NCI-H748 treated with DMSO at 0.1 percent for 48 hours (cell line): Measurements from ENCODE around the gene CYP2E1.
"Not testable (repeated sequence)": the region's sequence is repeated elsewhere in the genome, so short reads cannot be mapped to it uniquely, and the experiment has no call there.

Experiments
- DNase-seq: peaks from one replicate; lab custom pipeline; 2025; lab: John Stamatoyannopoulos, UW

Gene CYP2E1

GRCh38 chr10:133526957-133527588 is at the start of gene CYP2E1:
TSS of gene CYP2E1 (plus strand) at chr10:133527363. CDS start at chr10:133527396, 33 bp downstream.
- no peak for DNase-seq

- no peak for DNase-seq
Observed at GRCh38 chr10:133481086-133481643, 46.0 kb upstream of the CYP2E1 start.

GRCh38 chr10:133481657-133482056 is 45.5 kb upstream of the CYP2E1 start:
- no peak for DNase-seq

GRCh38 chr10:133484818-133485217 is 42.3 kb upstream of the CYP2E1 start:
- no peak for DNase-seq

- no peak for DNase-seq
Observed at GRCh38 chr10:133487085-133487484, 40.1 kb upstream of the CYP2E1 start.

- DNase-seq: no peak
Observed at GRCh38 chr10:133488354-133488753, 38.8 kb upstream of the CYP2E1 start.

GRCh38 chr10:133489816-133490588 is 37.2 kb upstream of the CYP2E1 start:
- DNase-seq: no peak

GRCh38 chr10:133493562-133493961 is 33.6 kb upstream of the CYP2E1 start:
- not testable (repeated sequence) for DNase-seq

- DNase-seq: not testable (repeated sequence)
Observed at GRCh38 chr10:133497363-133497762, 29.8 kb upstream of the CYP2E1 start.

- not testable (repeated sequence) for DNase-seq
Observed at GRCh38 chr10:133499176-133499575, 28.0 kb upstream of the CYP2E1 start.

GRCh38 chr10:133500897-133501296 is 26.3 kb upstream of the CYP2E1 start:
- DNase-seq: not testable (repeated sequence)

- no peak for DNase-seq
Observed at GRCh38 chr10:133509700-133510099, 17.5 kb upstream of the CYP2E1 start.

- no peak for DNase-seq
Observed at GRCh38 chr10:133511408-133511807, 15.8 kb upstream of the CYP2E1 start.

- no peak for DNase-seq
Observed at GRCh38 chr10:133511907-133512528, 15.1 kb upstream of the CYP2E1 start.

GRCh38 chr10:133515471-133515870 is 11.7 kb upstream of the CYP2E1 start:
- DNase-seq: no peak

- DNase-seq: no peak
Observed at GRCh38 chr10:133516057-133516456, 11.1 kb upstream of the CYP2E1 start.

GRCh38 chr10:133518517-133518916 is 8.6 kb upstream of the CYP2E1 start:
- not testable (repeated sequence) for DNase-seq

- DNase-seq: no peak
Observed at GRCh38 chr10:133520193-133520738, 6.9 kb upstream of the CYP2E1 start.

- DNase-seq: no peak
Observed at GRCh38 chr10:133523631-133524203, 3.4 kb upstream of the CYP2E1 start.

GRCh38 chr10:133525444-133525843 is 1.7 kb upstream of the CYP2E1 start:
- DNase-seq: no peak

- DNase-seq: no peak
Observed at GRCh38 chr10:133527771-133528271, 658 bp downstream of the CYP2E1 start.
